GM12878 (cell line): ENCODE measurements around the gene TIRAP. TPM values are rescaled to one million over a fixed set of nuclear protein-coding genes. Genes with fewer than 3 reads are reported as not detected.

Experiments
- CBX5 ChIP-seq: sonication (generic); IDR thresholded peaks from 2 replicates; pipeline ENCODE4 v1.6.1; 2016; ENCODE audit warnings: low read depth, moderate library complexity, mild to moderate bottlenecking, inconsistent platforms
- CHD2 ChIP-seq: IDR thresholded peaks from 2 replicates; pipeline ENCODE4 v1.6.1; 2011; ENCODE audit warnings: low read depth, low read length, improper control_type of control experiment, borderline replicate concordance
- EED ChIP-seq: sonication (generic); IDR thresholded peaks from 2 replicates; pipeline ENCODE4 v1.6.1; 2016; ENCODE audit warnings: antibody characterized with exemption, low read depth
- IKZF1 ChIP-seq: fragments of 450-650 bp; conservative IDR thresholded peaks from 2 replicates; pipeline ENCODE4 v1.6.1; 2017; ENCODE audit warnings: antibody characterized with exemption, mild to moderate bottlenecking
- NRF1 ChIP-seq: conservative IDR thresholded peaks from 2 replicates; pipeline ENCODE4 v1.6.1; 2011; ENCODE audit warnings: mild to moderate bottlenecking, low read depth, low read length, improper control_type of control experiment
- TCF3 ChIP-seq: IDR thresholded peaks from 2 replicates; pipeline ENCODE4 v1.6.1; 2012; ENCODE audit warnings: low read depth, mild to moderate bottlenecking, low read length, borderline replicate concordance; ENCODE audit not compliant: insufficient read depth
- polyA plus RNA-seq, 11 experiments: library from polyadenylated mRNA; depleted of rRNA in 4 of 11; unstranded in 6 of 11; stranded (reverse) in 5 of 11; fragments of >200 nt; fragmentation: Nextera tagmentation in 4 of 11; fragmentation: Illumina TruSeq in 1 of 11; extraction: Ambion mirVana in 4 of 11; extraction: Trizol in 1 of 11; gene quantifications; 1 replicate in 1 of 11; 2 replicates in 10 of 11; pipeline versions ENCODE4 v1.2.1 to v1.2.3, GENCODE V29; 2011 to 2016; ENCODE audit warnings: inconsistent platforms in 2 of 11, missing spikeins in 2 of 11, low read depth in 1 of 11
- total RNA-seq, 4 experiments: library from RNA; depleted of rRNA in 3 of 4; stranded (reverse); fragments of >200 nt in 3 of 4; fragmentation: Illumina TruSeq in 1 of 4; extraction: Trizol in 1 of 4; gene quantifications; 2 replicates each; pipeline versions ENCODE4 v1.2.1 to v1.2.3, GENCODE V29; 2013 to 2021
- TF ChIP-seq, protein P1 (sequence below): fragments of 450-650 bp; formaldehyde crosslinking; IDR thresholded peaks from 2 replicates; pipeline ENCODE4 v1.5.0; 2022; ENCODE audit warnings: mild to moderate bottlenecking, missing genetic modification characterization
- TF ChIP-seq, protein P2 (sequence below): IDR thresholded peaks from 2 replicates; pipeline ENCODE4 v1.6.1; 2011; ENCODE audit warnings: mild to moderate bottlenecking, low read depth, low read length, moderate library complexity; ENCODE audit not compliant: insufficient replicate concordance
- TF ChIP-seq, protein P3 (sequence below): fragments of 450-650 bp; formaldehyde crosslinking; IDR thresholded peaks from 2 replicates; pipeline ENCODE4 v1.4.0; 2020; ENCODE audit warnings: mild to moderate bottlenecking, moderate library complexity
- TF ChIP-seq, protein P4 (sequence below): fragments of 450-650 bp; IDR thresholded peaks from 2 replicates; pipeline ENCODE4 v1.6.1; 2016; ENCODE audit warnings: mild to moderate bottlenecking
- TF ChIP-seq, protein P5 (sequence below): fragments of 450-650 bp; IDR thresholded peaks from 2 replicates; pipeline ENCODE4 v1.6.1; 2017; ENCODE audit warnings: mild to moderate bottlenecking
- TF ChIP-seq, protein P6 (sequence below): fragments of 450-650 bp; formaldehyde crosslinking; IDR thresholded peaks from 2 replicates; pipeline ENCODE4 v1.4.0; 2022; ENCODE audit warnings: mild to moderate bottlenecking, moderate library complexity

Gene TIRAP
- total and polyA plus RNA-seq, 10 of the 15 experiments (the other 5 are each of a cell fraction or from before 2014, with no cell fraction given) = 0.76 to 9.9 (median 4.7) TPM

DNA sequence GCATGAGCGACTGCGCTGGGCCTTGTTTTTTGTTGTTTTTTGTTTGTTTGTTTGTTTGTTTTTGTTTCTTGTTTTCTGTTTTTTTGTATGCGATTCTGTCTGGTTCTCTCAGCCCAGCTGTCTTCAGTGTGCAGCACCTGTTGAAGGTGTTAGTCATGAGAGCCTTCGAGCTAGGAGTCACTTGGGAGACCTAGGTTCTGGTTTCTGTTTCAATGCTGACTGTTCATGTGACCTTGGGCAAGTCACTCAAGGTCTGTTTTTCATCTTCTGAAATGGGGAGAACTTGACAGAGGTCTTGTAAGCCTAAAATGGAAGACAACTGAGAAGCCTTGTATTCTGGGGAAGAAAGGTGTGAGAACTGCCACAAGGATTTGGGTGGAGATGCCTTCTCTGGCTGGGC lies 22.8 kb downstream of the TIRAP start (continued):
- TF ChIP-seq CHD2 = no peak
- no peak for TF ChIP-seq NRF1
- TF ChIP-seq, protein P1, sequence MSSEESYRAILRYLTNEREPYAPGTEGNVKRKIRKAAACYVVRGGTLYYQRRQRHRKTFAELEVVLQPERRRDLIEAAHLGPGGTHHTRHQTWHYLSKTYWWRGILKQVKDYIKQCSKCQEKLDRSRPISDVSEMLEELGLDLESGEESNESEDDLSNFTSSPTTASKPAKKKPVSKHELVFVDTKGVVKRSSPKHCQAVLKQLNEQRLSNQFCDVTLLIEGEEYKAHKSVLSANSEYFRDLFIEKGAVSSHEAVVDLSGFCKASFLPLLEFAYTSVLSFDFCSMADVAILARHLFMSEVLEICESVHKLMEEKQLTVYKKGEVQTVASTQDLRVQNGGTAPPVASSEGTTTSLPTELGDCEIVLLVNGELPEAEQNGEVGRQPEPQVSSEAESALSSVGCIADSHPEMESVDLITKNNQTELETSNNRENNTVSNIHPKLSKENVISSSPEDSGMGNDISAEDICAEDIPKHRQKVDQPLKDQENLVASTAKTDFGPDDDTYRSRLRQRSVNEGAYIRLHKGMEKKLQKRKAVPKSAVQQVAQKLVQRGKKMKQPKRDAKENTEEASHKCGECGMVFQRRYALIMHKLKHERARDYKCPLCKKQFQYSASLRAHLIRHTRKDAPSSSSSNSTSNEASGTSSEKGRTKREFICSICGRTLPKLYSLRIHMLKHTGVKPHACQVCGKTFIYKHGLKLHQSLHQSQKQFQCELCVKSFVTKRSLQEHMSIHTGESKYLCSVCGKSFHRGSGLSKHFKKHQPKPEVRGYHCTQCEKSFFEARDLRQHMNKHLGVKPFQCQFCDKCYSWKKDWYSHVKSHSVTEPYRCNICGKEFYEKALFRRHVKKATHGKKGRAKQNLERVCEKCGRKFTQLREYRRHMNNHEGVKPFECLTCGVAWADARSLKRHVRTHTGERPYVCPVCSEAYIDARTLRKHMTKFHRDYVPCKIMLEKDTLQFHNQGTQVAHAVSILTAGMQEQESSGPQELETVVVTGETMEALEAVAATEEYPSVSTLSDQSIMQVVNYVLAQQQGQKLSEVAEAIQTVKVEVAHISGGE = no peak
- TF ChIP-seq, protein P2, sequence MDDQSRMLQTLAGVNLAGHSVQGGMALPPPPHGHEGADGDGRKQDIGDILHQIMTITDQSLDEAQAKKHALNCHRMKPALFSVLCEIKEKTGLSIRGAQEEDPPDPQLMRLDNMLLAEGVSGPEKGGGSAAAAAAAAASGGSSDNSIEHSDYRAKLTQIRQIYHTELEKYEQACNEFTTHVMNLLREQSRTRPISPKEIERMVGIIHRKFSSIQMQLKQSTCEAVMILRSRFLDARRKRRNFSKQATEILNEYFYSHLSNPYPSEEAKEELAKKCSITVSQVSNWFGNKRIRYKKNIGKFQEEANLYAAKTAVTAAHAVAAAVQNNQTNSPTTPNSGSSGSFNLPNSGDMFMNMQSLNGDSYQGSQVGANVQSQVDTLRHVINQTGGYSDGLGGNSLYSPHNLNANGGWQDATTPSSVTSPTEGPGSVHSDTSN = peak; percentile 78
- no peak for TF ChIP-seq EED
- TF ChIP-seq, protein P3, sequence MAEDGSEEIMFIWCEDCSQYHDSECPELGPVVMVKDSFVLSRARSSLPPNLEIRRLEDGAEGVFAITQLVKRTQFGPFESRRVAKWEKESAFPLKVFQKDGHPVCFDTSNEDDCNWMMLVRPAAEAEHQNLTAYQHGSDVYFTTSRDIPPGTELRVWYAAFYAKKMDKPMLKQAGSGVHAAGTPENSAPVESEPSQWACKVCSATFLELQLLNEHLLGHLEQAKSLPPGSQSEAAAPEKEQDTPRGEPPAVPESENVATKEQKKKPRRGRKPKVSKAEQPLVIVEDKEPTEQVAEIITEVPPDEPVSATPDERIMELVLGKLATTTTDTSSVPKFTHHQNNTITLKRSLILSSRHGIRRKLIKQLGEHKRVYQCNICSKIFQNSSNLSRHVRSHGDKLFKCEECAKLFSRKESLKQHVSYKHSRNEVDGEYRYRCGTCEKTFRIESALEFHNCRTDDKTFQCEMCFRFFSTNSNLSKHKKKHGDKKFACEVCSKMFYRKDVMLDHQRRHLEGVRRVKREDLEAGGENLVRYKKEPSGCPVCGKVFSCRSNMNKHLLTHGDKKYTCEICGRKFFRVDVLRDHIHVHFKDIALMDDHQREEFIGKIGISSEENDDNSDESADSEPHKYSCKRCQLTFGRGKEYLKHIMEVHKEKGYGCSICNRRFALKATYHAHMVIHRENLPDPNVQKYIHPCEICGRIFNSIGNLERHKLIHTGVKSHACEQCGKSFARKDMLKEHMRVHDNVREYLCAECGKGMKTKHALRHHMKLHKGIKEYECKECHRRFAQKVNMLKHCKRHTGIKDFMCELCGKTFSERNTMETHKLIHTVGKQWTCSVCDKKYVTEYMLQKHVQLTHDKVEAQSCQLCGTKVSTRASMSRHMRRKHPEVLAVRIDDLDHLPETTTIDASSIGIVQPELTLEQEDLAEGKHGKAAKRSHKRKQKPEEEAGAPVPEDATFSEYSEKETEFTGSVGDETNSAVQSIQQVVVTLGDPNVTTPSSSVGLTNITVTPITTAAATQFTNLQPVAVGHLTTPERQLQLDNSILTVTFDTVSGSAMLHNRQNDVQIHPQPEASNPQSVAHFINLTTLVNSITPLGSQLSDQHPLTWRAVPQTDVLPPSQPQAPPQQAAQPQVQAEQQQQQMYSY (CRISPR knock-in tag) = no peak
- TF ChIP-seq TCF3 = peak; percentile 56; the same call in 1 of the 2 replicates
- no peak for TF ChIP-seq IKZF1
- TF ChIP-seq, protein P4, sequence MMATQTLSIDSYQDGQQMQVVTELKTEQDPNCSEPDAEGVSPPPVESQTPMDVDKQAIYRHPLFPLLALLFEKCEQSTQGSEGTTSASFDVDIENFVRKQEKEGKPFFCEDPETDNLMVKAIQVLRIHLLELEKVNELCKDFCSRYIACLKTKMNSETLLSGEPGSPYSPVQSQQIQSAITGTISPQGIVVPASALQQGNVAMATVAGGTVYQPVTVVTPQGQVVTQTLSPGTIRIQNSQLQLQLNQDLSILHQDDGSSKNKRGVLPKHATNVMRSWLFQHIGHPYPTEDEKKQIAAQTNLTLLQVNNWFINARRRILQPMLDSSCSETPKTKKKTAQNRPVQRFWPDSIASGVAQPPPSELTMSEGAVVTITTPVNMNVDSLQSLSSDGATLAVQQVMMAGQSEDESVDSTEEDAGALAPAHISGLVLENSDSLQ = peak; percentile 95
- TF ChIP-seq, protein P5, sequence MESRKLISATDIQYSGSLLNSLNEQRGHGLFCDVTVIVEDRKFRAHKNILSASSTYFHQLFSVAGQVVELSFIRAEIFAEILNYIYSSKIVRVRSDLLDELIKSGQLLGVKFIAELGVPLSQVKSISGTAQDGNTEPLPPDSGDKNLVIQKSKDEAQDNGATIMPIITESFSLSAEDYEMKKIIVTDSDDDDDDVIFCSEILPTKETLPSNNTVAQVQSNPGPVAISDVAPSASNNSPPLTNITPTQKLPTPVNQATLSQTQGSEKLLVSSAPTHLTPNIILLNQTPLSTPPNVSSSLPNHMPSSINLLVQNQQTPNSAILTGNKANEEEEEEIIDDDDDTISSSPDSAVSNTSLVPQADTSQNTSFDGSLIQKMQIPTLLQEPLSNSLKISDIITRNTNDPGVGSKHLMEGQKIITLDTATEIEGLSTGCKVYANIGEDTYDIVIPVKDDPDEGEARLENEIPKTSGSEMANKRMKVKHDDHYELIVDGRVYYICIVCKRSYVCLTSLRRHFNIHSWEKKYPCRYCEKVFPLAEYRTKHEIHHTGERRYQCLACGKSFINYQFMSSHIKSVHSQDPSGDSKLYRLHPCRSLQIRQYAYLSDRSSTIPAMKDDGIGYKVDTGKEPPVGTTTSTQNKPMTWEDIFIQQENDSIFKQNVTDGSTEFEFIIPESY = no peak
- TF ChIP-seq, protein P6, sequence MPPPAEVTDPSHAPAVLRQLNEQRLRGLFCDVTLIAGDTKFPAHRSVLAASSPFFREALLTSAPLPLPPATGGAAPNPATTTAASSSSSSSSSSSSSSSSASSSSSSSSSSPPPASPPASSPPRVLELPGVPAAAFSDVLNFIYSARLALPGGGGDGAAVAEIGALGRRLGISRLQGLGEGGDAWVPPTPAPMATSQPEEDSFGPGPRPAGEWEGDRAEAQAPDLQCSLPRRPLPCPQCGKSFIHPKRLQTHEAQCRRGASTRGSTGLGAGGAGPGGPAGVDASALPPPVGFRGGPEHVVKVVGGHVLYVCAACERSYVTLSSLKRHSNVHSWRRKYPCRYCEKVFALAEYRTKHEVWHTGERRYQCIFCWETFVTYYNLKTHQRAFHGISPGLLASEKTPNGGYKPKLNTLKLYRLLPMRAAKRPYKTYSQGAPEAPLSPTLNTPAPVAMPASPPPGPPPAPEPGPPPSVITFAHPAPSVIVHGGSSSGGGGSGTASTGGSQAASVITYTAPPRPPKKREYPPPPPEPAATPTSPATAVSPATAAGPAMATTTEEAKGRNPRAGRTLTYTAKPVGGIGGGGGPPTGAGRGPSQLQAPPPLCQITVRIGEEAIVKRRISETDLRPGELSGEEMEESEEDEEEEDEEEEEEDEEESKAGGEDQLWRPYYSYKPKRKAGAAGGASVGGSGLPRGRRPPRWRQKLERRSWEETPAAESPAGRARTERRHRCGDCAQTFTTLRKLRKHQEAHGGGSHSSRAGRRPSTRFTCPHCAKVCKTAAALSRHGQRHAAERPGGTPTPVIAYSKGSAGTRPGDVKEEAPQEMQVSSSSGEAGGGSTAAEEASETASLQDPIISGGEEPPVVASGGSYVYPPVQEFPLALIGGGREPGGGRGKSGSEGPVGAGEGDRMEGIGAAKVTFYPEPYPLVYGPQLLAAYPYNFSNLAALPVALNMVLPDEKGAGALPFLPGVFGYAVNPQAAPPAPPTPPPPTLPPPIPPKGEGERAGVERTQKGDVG (CRISPR knock-in tag) = no peak
- TF ChIP-seq CBX5 = no peak
